ENCODE measurements around the gene PJA2.

- TF ChIP-seq MAX (IDR thresholded peaks at IDR 0.05; ENCODE audit: insufficient read depth, insufficient read length) (no peak), CTCF (IDR thresholded peaks at IDR 0.05; ENCODE audit: extremely low read depth in 1 of 2, insufficient read depth in 1 of 2, low read depth in 1 of 2, low read length in 2 of 2) (no peak), EZH2 (IDR thresholded peaks at IDR 0.05; ENCODE audit: borderline replicate concordance, low read depth, low read length, severe bottlenecking) (no peak), POLR2A (IDR thresholded peaks at IDR 0.05; ENCODE audit: low read depth, low read length) (no peak), POLR2AphosphoS5 (IDR thresholded peaks at IDR 0.05; ENCODE audit: insufficient read depth, low read depth, low read length) (no peak), JUN (IDR thresholded peaks at IDR 0.05; ENCODE audit: borderline replicate concordance, insufficient read depth, insufficient read length, low read depth) (no peak), GATA2 (IDR thresholded peaks at IDR 0.05; ENCODE audit: insufficient read depth, insufficient read length, low read depth, low read length) (no peak), FOS (IDR thresholded peaks at IDR 0.05; ENCODE audit: borderline replicate concordance, insufficient read depth, low read length) (no peak), MYC (IDR thresholded peaks at IDR 0.05; ENCODE audit: low read depth, low read length) (no peak)
Observed at GRCh38 chr5:109357807-109358206, 52.0 kb downstream of the PJA2 start.

Measured in endothelial cell of umbilical vein (primary cell).